Esophagus squamous epithelium (tissue), 4 donors: Measurements from ENCODE around the gene ITGA11.

ENCODE experiments used
- POLR2A ChIP-seq, 4 donors: fragments of 450-650 bp; IDR thresholded peaks; one replicate each; pipeline ENCODE4 v1.6.1; 2017; ENCODE audit warnings: antibody characterized with exemption in 4 of 4, mild to moderate bottlenecking in 4 of 4, moderate library complexity in 3 of 4
- TF ChIP-seq, protein P1 (sequence below), 6 experiments: fragments of 450-650 bp in 4 of 6; fragments of 200-600 bp in 2 of 6; sonication (generic) in 2 of 6; IDR thresholded peaks; one replicate each; pipeline ENCODE4 v1.5.1; 2016 to 2019; ENCODE audit warnings: antibody characterized with exemption in 6 of 6, mild to moderate bottlenecking in 4 of 6, moderate library complexity in 4 of 6

DNA sequence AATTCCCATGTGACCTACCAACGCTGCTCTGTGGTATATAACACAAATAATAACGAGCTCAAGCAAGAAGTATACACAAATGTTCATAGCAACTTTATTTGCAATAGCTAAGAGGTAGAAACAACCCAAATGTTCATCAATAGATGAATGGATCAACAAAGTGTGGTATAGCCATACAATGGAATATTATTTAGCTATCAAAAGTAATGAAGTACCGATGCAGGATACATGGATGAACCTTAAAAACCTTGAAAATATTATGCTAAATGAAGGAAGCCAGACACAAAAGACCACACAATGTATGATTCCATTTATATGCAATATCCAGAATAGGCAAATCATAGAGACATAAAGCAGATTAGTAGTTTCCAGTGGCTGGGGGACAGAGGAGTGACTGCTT is 170.0 kb downstream of the ITGA11 start:
- TF ChIP-seq, protein P1, sequence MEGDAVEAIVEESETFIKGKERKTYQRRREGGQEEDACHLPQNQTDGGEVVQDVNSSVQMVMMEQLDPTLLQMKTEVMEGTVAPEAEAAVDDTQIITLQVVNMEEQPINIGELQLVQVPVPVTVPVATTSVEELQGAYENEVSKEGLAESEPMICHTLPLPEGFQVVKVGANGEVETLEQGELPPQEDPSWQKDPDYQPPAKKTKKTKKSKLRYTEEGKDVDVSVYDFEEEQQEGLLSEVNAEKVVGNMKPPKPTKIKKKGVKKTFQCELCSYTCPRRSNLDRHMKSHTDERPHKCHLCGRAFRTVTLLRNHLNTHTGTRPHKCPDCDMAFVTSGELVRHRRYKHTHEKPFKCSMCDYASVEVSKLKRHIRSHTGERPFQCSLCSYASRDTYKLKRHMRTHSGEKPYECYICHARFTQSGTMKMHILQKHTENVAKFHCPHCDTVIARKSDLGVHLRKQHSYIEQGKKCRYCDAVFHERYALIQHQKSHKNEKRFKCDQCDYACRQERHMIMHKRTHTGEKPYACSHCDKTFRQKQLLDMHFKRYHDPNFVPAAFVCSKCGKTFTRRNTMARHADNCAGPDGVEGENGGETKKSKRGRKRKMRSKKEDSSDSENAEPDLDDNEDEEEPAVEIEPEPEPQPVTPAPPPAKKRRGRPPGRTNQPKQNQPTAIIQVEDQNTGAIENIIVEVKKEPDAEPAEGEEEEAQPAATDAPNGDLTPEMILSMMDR (IDR thresholded peaks at IDR 0.05) = no peak
- TF ChIP-seq POLR2A (IDR thresholded peaks at IDR 0.05) = no peak
